RWPE1 (cell line): ENCODE data around the gene SEC16A.
A peak's percentile ranks its signal among the peaks of the same experiment; 100 is the strongest.

ENCODE experiments used
- CTCF ChIA-PET: fragments of 350-600 bp; sonication (Branson Sonifier 250); formaldehyde crosslinking; extraction: SDS; loops from one replicate; lab custom pipeline; 2021; lab: Yijun Ruan, JAX
- POLR2A ChIA-PET: fragments of 400-600 bp; formaldehyde crosslinking; extraction: SDS; loops from one replicate; lab custom pipeline; 2020; ENCODE audit warnings: antibody characterized with exemption; ENCODE audit not compliant: low non-redundant PET; lab: Yijun Ruan, JAX
- DNase-seq: peaks from one replicate; pipeline ENCODE4 v3.0.0; 2012; ENCODE audit warnings: low spot score
- H3K27ac ChIP-seq: fragments of 450-650 bp; 2 replicates; pipeline ENCODE4 v1.5.1; 2017
- CTCF ChIP-seq: fragments of 450-650 bp; conservative IDR thresholded peaks from 2 replicates; pipeline ENCODE4 v1.5.1; 2017; ENCODE audit warnings: low read depth, mild to moderate bottlenecking

SEC16A gene

GRCh38 chr9:136438548-136439480 is 44.0 kb downstream of the SEC16A start:
- CTCF ChIA-PET = interaction anchor here (0.6 to 0.8 kb wide), 6 partner anchors 82 to 727 kb away, joined by 3 to 9 read pairs (median 4); no protein-coding TSS in a partner anchor
- peak overlapping the region; percentile 77 for H3K27ac ChIP-seq
- DNase-seq = peak; percentile 64
- POLR2A ChIA-PET = no interaction called here
- no peak for TF ChIP-seq CTCF

- TF ChIP-seq CTCF = no peak
- POLR2A ChIA-PET = no interaction called here
- CTCF ChIA-PET = interaction anchor here (0.6 to 0.8 kb wide), 5 partner anchors 32 to 342 kb away, joined by 3 to 4 read pairs (median 3); no protein-coding TSS in a partner anchor
- H3K27ac ChIP-seq = peak overlapping the region; percentile 77
- DNase-seq = peak; percentile 43
These were observed 44.8 kb downstream of the SEC16A start for GRCh38 chr9:136437839-136438547.

- TF ChIP-seq CTCF = no peak
- DNase-seq = peak; percentile 31
- peak overlapping the region; percentile 77 for H3K27ac ChIP-seq
- POLR2A ChIA-PET = no interaction called here
- CTCF ChIA-PET = interaction anchor here (0.6 to 0.8 kb wide), 3 partner anchors 33 to 342 kb away, joined by 3 to 4 read pairs (median 3); no protein-coding TSS in a partner anchor
These were observed 45.4 kb downstream of the SEC16A start for GRCh38 chr9:136437430-136437829.

GRCh38 chr9:136436055-136436634 is 46.7 kb downstream of the SEC16A start:
- no peak for DNase-seq
- H3K27ac ChIP-seq = peak overlapping the region; percentile 16
- ChIA-PET POLR2A (no interaction called here), CTCF (interaction anchor here (0.7 to 1.0 kb wide), 2 partner anchors 11 to 112 kb away, joined by 3 read pairs; no protein-coding TSS in a partner anchor)
- no peak for TF ChIP-seq CTCF

- ChIA-PET POLR2A (interaction anchor here (0.5 to 0.6 kb wide), 2 partner anchors 141 to 256 kb away, joined by 3 read pairs; no protein-coding TSS in a partner anchor), CTCF (interaction anchor here (0.6 to 0.7 kb wide), 2 partner anchors 30 to 89 kb away, joined by 3 read pairs; no protein-coding TSS in a partner anchor)
- H3K27ac ChIP-seq = 0 out of 2 replicates have a peak overlapping the region, but pooled peaks have one; percentile 16
- no peak for TF ChIP-seq CTCF
- DNase-seq = no peak
These were observed 48.2 kb downstream of the SEC16A start for GRCh38 chr9:136434580-136435169.
